ENCODE data around the gene EPS8L2. TPM values are rescaled to one million over a fixed set of nuclear protein-coding genes. Genes with fewer than 3 reads are reported as not detected.

EPS8L2 gene
- polyA plus RNA-seq, 6 donors from 2014 or later: 1.3 to 7.6 (median 3.3) TPM

GRCh38 chr11:719214-720016 is 13.4 kb downstream of the EPS8L2 start:
- H3K4me3 Mint-ChIP-seq: peak overlapping the region in 7 of 8 donors; percentile 24 to 85 (median 65)
- peaks cover 0 to 10% of the 10 kb centered on the region in 2 donors for H3K36me3 Mint-ChIP-seq
- no peak for ATAC-seq (ENCODE audit: low read depth in 2 of 2)
- H3K4me1 Mint-ChIP-seq: peaks cover 13 to 22% (median 22%) of the 10 kb centered on the region in 3 donors
- peaks cover 0 to 16% (median 5%) of the 10 kb centered on the region in 7 donors for H3K9me3 Mint-ChIP-seq
- no peak for DNase-seq
- H3K27me3 Mint-ChIP-seq: peaks cover 4 to 46% (median 17%) of the 10 kb centered on the region in 3 donors
- H3K27ac Mint-ChIP-seq: peak overlapping the region in 1 of 6 donors; percentile 30

GRCh38 chr11:720017-720641 is 14.1 kb downstream of the EPS8L2 start:
- DNase-seq (no peak), ATAC-seq (ENCODE audit: low read depth in 2 of 2) (no peak)
- Mint-ChIP-seq H3K4me3 (peak overlapping the region; percentile 24 to 85 (median 59)), H3K4me1 (peaks cover 13 to 22% (median 22%) of the 10 kb centered on the region in 3 donors), H3K27me3 (peaks cover 0 to 39% (median 10%) of the 10 kb centered on the region in 3 donors), H3K36me3 (peaks cover 0 to 3% of the 10 kb centered on the region in 2 donors), H3K27ac (peak overlapping the region in 3 of 6 donors; percentile 29 to 82 (median 74)), H3K9me3 (peaks cover 0 to 9% (median 3%) of the 10 kb centered on the region in 7 donors)

GRCh38 chr11:720642-721246 is 14.7 kb downstream of the EPS8L2 start:
- Mint-ChIP-seq H3K27me3 (peaks cover 0 to 36% (median 8%) of the 10 kb centered on the region in 3 donors), H3K9me3 (peaks cover 0 to 5% (median 0%) of the 10 kb centered on the region in 7 donors), H3K36me3 (no peaks in the 10 kb centered on the region), H3K4me3 (peak overlapping the region in 6 of 8 donors; percentile 57 to 91 (median 86)), H3K27ac (peak overlapping the region in 1 of 6 donors; percentile 82), H3K4me1 (peaks cover 13 to 22% (median 22%) of the 10 kb centered on the region in 3 donors)
- DNase-seq (no peak), ATAC-seq (ENCODE audit: low read depth in 2 of 2) (peak; percentile 9 to 34)

- peak; percentile 51 for DNase-seq
Measured at GRCh38 chr11:721247-721740, 15.3 kb downstream of the EPS8L2 start.

GRCh38 chr11:721741-722345 is 15.8 kb downstream of the EPS8L2 start:
- no peaks in the 10 kb centered on the region for H3K9me3 Mint-ChIP-seq
- H3K27ac Mint-ChIP-seq: peak overlapping the region in 1 of 6 donors; percentile 82
- peaks cover 15 to 25% (median 22%) of the 10 kb centered on the region in 3 donors for H3K4me1 Mint-ChIP-seq
- ATAC-seq (ENCODE audit: low read depth in 2 of 2) (peak; percentile 79 to 85), DNase-seq (peak; percentile 72)
- peaks cover 0 to 37% (median 8%) of the 10 kb centered on the region in 3 donors for H3K27me3 Mint-ChIP-seq
- peak overlapping the region; percentile 59 to 93 (median 86) for H3K4me3 Mint-ChIP-seq
- H3K36me3 Mint-ChIP-seq: no peaks in the 10 kb centered on the region

More at GRCh38 chr11:721247-721740, 15.3 kb downstream of the EPS8L2 start:
- Mint-ChIP-seq H3K4me3 (peak overlapping the region; percentile 59 to 93 (median 86)), H3K27me3 (peaks cover 0 to 36% (median 8%) of the 10 kb centered on the region in 3 donors), H3K4me1 (peaks cover 13 to 22% (median 22%) of the 10 kb centered on the region in 3 donors), H3K27ac (peak overlapping the region in 3 of 6 donors; percentile 74 to 83 (median 82)), H3K9me3 (peaks cover 0 to 4% (median 0%) of the 10 kb centered on the region in 7 donors), H3K36me3 (no peaks in the 10 kb centered on the region)
- peak; percentile 53 to 54 for ATAC-seq (ENCODE audit: low read depth in 2 of 2)

- ATAC-seq (ENCODE audit: low read depth in 2 of 2) (no peak), DNase-seq (no peak)
- H3K4me1 Mint-ChIP-seq: peaks cover 15 to 26% (median 22%) of the 10 kb centered on the region in 3 donors
- peak overlapping the region in 1 of 6 donors; percentile 82 for H3K27ac Mint-ChIP-seq
- peaks cover 0 to 40% (median 8%) of the 10 kb centered on the region in 3 donors for H3K27me3 Mint-ChIP-seq
- H3K36me3 Mint-ChIP-seq: no peaks in the 10 kb centered on the region
- peak overlapping the region in 7 of 8 donors; percentile 30 to 86 (median 72) for H3K4me3 Mint-ChIP-seq
- H3K9me3 Mint-ChIP-seq: no peaks in the 10 kb centered on the region
Measured at GRCh38 chr11:722346-722811, 16.3 kb downstream of the EPS8L2 start.

GRCh38 chr11:723120-723883 is 17.3 kb downstream of the EPS8L2 start:
- Mint-ChIP-seq H3K27ac (peak overlapping the region in 4 of 6 donors; percentile 74 to 93 (median 84)), H3K4me1 (peaks cover 15 to 26% (median 22%) of the 10 kb centered on the region in 3 donors), H3K4me3 (peak overlapping the region; percentile 79 to 93 (median 88)), H3K9me3 (no peaks in the 10 kb centered on the region), H3K36me3 (no peaks in the 10 kb centered on the region), H3K27me3 (peaks cover 0 to 40% (median 8%) of the 10 kb centered on the region in 3 donors)
- peak; percentile 27 to 38 for ATAC-seq (ENCODE audit: low read depth in 2 of 2)
- peak; percentile 68 for DNase-seq

GRCh38 chr11:724049-724777 is 18.2 kb downstream of the EPS8L2 start:
- no peak for DNase-seq

GRCh38 chr11:724778-725386 is 18.9 kb downstream of the EPS8L2 start:
- ATAC-seq (ENCODE audit: low read depth in 2 of 2) (no peak), DNase-seq (no peak)
- H3K4me1 Mint-ChIP-seq: peaks cover 12 to 21% (median 13%) of the 10 kb centered on the region in 3 donors
- H3K27ac Mint-ChIP-seq: no peak overlapping the region
- H3K9me3 Mint-ChIP-seq: no peaks in the 10 kb centered on the region
- no peaks in the 10 kb centered on the region for H3K36me3 Mint-ChIP-seq
- peaks cover 0 to 34% (median 0%) of the 10 kb centered on the region in 3 donors for H3K27me3 Mint-ChIP-seq
- H3K4me3 Mint-ChIP-seq: peak overlapping the region in 6 of 8 donors; percentile 12 to 80 (median 66)

More at GRCh38 chr11:724049-724777, 18.2 kb downstream of the EPS8L2 start:
- no peak for ATAC-seq (ENCODE audit: low read depth in 2 of 2)
- no peaks in the 10 kb centered on the region for H3K36me3 Mint-ChIP-seq
- H3K27me3 Mint-ChIP-seq: peaks cover 0 to 37% (median 6%) of the 10 kb centered on the region in 3 donors
- H3K4me1 Mint-ChIP-seq: peaks cover 14 to 25% (median 19%) of the 10 kb centered on the region in 3 donors
- H3K4me3 Mint-ChIP-seq: peak overlapping the region in 5 of 8 donors; percentile 20 to 72 (median 35)
- no peaks in the 10 kb centered on the region for H3K9me3 Mint-ChIP-seq
- no peak overlapping the region for H3K27ac Mint-ChIP-seq

- DNase-seq (no peak), ATAC-seq (ENCODE audit: low read depth in 2 of 2) (no peak)
- Mint-ChIP-seq H3K4me3 (peak overlapping the region in 5 of 8 donors; percentile 12 to 72 (median 42)), H3K27me3 (peaks cover 0 to 30% (median 0%) of the 10 kb centered on the region in 3 donors), H3K9me3 (no peaks in the 10 kb centered on the region), H3K27ac (no peak overlapping the region), H3K4me1 (peaks cover 10 to 21% (median 13%) of the 10 kb centered on the region in 3 donors), H3K36me3 (no peaks in the 10 kb centered on the region)
Measured at GRCh38 chr11:725624-726202, 19.7 kb downstream of the EPS8L2 start.
